Liver (tissue), 3 donors: Measurements from ENCODE around the gene PCBP2.

Source experiments
- CTCF ChIP-seq: fragments of 150-350 bp; IDR thresholded peaks from 2 replicates; pipeline ENCODE4 v1.5.1; 2017; ENCODE audit warnings: improper control_type of control experiment, low read depth, low read length; ENCODE audit not compliant: missing input control
- FOXA1 ChIP-seq: IDR thresholded peaks from 2 replicates; pipeline ENCODE4 v1.6.1; 2016; ENCODE audit warnings: antibody characterized with exemption
- HNF4A ChIP-seq, 2 donors: conservative IDR thresholded peaks; 2 replicates each; pipeline ENCODE4 v1.6.1; 2016; ENCODE audit warnings: antibody characterized with exemption in 2 of 2, mild to moderate bottlenecking in 2 of 2
- NR2F2 ChIP-seq: IDR thresholded peaks from 2 replicates; pipeline ENCODE4 v1.6.1; 2016; ENCODE audit warnings: antibody characterized with exemption
- RAD21 ChIP-seq, 2 donors: IDR thresholded peaks; 2 replicates each; pipeline ENCODE4 v1.6.1; 2016; ENCODE audit warnings: antibody characterized with exemption in 2 of 2, mild to moderate bottlenecking in 2 of 2
- SP1 ChIP-seq: IDR thresholded peaks from 2 replicates; pipeline ENCODE4 v1.6.1; 2018; ENCODE audit warnings: antibody characterized with exemption, mild to moderate bottlenecking
- TF ChIP-seq, protein P1 (sequence below): IDR thresholded peaks from 2 replicates; pipeline ENCODE4 v1.6.1; 2016; ENCODE audit warnings: antibody characterized with exemption
- TF ChIP-seq, protein P2 (sequence below): IDR thresholded peaks from 2 replicates; pipeline ENCODE4 v1.6.1; 2016; ENCODE audit warnings: antibody characterized with exemption
- TF ChIP-seq, protein P3 (sequence below): IDR thresholded peaks from 2 replicates; pipeline ENCODE4 v1.6.1; 2016; ENCODE audit warnings: antibody characterized with exemption, mild to moderate bottlenecking
- TF ChIP-seq, protein P4 (sequence below): IDR thresholded peaks from 2 replicates; pipeline ENCODE4 v1.6.1; 2016; ENCODE audit warnings: antibody characterized with exemption
- donor health status: healthy.
- donor health status: healthy.

DNA sequence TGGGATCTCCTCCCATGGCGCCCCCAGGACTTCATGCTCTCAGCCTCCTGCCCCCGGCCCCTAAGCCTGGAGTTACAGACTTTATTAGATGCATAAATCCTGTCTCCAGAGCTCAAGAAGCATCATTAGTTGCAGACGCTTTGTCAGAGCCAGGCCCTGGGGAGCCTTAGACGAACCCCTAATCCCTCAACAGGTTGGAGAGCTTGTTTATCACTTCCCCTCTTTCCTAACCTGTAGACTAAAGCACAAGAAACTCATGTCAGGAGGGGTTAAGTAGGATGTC, 55.6 kb downstream of the PCBP2 start:
- TF ChIP-seq, protein P1, sequence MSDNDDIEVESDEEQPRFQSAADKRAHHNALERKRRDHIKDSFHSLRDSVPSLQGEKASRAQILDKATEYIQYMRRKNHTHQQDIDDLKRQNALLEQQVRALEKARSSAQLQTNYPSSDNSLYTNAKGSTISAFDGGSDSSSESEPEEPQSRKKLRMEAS, result no peak
- TF ChIP-seq CTCF (no peak), SP1 (no peak), NR2F2 (no peak), RAD21 (IDR thresholded peaks at IDR 0.05) (no peak), FOXA1 (no peak), HNF4A (conservative IDR thresholded peaks at IDR 0.05) (no peak)
- TF ChIP-seq, protein P2, sequence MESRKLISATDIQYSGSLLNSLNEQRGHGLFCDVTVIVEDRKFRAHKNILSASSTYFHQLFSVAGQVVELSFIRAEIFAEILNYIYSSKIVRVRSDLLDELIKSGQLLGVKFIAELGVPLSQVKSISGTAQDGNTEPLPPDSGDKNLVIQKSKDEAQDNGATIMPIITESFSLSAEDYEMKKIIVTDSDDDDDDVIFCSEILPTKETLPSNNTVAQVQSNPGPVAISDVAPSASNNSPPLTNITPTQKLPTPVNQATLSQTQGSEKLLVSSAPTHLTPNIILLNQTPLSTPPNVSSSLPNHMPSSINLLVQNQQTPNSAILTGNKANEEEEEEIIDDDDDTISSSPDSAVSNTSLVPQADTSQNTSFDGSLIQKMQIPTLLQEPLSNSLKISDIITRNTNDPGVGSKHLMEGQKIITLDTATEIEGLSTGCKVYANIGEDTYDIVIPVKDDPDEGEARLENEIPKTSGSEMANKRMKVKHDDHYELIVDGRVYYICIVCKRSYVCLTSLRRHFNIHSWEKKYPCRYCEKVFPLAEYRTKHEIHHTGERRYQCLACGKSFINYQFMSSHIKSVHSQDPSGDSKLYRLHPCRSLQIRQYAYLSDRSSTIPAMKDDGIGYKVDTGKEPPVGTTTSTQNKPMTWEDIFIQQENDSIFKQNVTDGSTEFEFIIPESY, result no peak
- TF ChIP-seq, protein P3, sequence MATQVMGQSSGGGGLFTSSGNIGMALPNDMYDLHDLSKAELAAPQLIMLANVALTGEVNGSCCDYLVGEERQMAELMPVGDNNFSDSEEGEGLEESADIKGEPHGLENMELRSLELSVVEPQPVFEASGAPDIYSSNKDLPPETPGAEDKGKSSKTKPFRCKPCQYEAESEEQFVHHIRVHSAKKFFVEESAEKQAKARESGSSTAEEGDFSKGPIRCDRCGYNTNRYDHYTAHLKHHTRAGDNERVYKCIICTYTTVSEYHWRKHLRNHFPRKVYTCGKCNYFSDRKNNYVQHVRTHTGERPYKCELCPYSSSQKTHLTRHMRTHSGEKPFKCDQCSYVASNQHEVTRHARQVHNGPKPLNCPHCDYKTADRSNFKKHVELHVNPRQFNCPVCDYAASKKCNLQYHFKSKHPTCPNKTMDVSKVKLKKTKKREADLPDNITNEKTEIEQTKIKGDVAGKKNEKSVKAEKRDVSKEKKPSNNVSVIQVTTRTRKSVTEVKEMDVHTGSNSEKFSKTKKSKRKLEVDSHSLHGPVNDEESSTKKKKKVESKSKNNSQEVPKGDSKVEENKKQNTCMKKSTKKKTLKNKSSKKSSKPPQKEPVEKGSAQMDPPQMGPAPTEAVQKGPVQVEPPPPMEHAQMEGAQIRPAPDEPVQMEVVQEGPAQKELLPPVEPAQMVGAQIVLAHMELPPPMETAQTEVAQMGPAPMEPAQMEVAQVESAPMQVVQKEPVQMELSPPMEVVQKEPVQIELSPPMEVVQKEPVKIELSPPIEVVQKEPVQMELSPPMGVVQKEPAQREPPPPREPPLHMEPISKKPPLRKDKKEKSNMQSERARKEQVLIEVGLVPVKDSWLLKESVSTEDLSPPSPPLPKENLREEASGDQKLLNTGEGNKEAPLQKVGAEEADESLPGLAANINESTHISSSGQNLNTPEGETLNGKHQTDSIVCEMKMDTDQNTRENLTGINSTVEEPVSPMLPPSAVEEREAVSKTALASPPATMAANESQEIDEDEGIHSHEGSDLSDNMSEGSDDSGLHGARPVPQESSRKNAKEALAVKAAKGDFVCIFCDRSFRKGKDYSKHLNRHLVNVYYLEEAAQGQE, result no peak
- TF ChIP-seq, protein P4, sequence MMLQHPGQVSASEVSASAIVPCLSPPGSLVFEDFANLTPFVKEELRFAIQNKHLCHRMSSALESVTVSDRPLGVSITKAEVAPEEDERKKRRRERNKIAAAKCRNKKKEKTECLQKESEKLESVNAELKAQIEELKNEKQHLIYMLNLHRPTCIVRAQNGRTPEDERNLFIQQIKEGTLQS, result no peak
